ENCODE results near the gene SVBP.

SVBP gene

GRCh38 chr1:42765269-42765668 is 51.9 kb downstream of the SVBP start:
- no peak for DNase-seq (ENCODE audit: low read depth in 2 of 2)

- DNase-seq (ENCODE audit: low read depth in 2 of 2): no peak
Measured at GRCh38 chr1:42762269-42762668, 54.9 kb downstream of the SVBP start.

- no peak for DNase-seq (ENCODE audit: low read depth in 2 of 2)
Measured at GRCh38 chr1:42761567-42761966, 55.6 kb downstream of the SVBP start.

GRCh38 chr1:42759114-42759513 is 58.1 kb downstream of the SVBP start:
- no peak for DNase-seq (ENCODE audit: low read depth in 2 of 2)

DNA sequence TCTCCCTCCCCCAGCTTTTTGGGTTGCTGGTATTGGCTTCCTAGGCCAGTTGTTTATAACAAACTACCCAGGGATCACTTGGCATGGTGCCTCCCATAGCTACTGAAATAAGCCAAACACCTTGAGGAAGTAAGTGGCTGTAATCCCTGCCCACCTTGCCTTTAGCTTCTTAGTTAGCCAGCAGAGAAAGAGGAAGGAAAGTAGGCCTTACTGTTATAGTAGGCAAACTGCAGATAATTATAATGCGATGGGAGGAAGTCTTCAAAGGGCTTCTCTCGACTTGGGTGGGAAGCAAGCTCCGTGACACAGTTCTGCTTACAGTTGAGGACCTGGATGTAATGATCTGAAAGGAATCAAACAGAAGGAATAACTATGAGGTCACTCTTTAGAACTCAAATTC is 58.6 kb downstream of the SVBP start:
- DNase-seq (ENCODE audit: low read depth in 2 of 2): no peak

- DNase-seq (ENCODE audit: low read depth in 2 of 2): no peak
Measured at GRCh38 chr1:42757892-42758275, 59.3 kb downstream of the SVBP start.

Data from fibroblast of skin of left quadriceps (primary cell).